AG04449 (cell line): Measurements from ENCODE around the gene SLC28A3.
"Not testable (repeated sequence)": the region's sequence is repeated elsewhere in the genome, so short reads cannot be mapped to it uniquely, and the experiment has no call there.

ENCODE experiments used
- CTCF ChIA-PET: fragments of 350-600 bp; formaldehyde crosslinking; extraction: SDS; loops from one replicate; lab custom pipeline; 2021; ENCODE audit warnings: antibody characterized with exemption; lab: Yijun Ruan, JAX
- POLR2A ChIA-PET: fragments of 400-600, 350-600 bp; formaldehyde crosslinking; extraction: SDS; loops from one replicate; lab custom pipeline; 2020; ENCODE audit warnings: antibody characterized with exemption, inconsistent platforms; lab: Yijun Ruan, JAX
- DNase-seq: peaks from one replicate; pipeline ENCODE4 v3.0.0-alpha.2; 2010; ENCODE audit warnings: low read depth, low spot score
- H3K4me3 ChIP-seq: 2 replicates; pipeline ENCODE4 v1.5.1; 2011; ENCODE audit warnings: low read depth, mild to moderate bottlenecking, control low read depth, low read length
- CTCF ChIP-seq: IDR thresholded peaks from one replicate; pipeline ENCODE4 v1.5.1; 2011; ENCODE audit warnings: mild to moderate bottlenecking, moderate library complexity, low read length, control low read depth, inconsistent platforms; ENCODE audit not compliant: insufficient read depth; ENCODE audit errors: missing control alignments

Gene SLC28A3

GRCh38 chr9:84374013-84374412 is 33.5 kb upstream of the SLC28A3 start:
- H3K4me3 ChIP-seq = no peak overlapping the region
- ChIA-PET POLR2A (no interaction called here), CTCF (no interaction called here)
- TF ChIP-seq CTCF = no peak
- no peak for DNase-seq

GRCh38 chr9:84371737-84372136 is 31.2 kb upstream of the SLC28A3 start:
- H3K4me3 ChIP-seq = no peak overlapping the region
- ChIA-PET CTCF (no interaction called here), POLR2A (no interaction called here)
- no peak for TF ChIP-seq CTCF
- DNase-seq = peak; percentile 82

- ChIA-PET POLR2A (no interaction called here), CTCF (no interaction called here)
- TF ChIP-seq CTCF = no peak
- no peak for DNase-seq
- no peak overlapping the region for H3K4me3 ChIP-seq
These were observed 28.0 kb upstream of the SLC28A3 start for GRCh38 chr9:84368601-84369000.

GRCh38 chr9:84367726-84368125 is 27.2 kb upstream of the SLC28A3 start:
- H3K4me3 ChIP-seq, CTCF ChIA-PET, POLR2A ChIA-PET, DNase-seq: not testable (repeated sequence)

GRCh38 chr9:84366683-84367082 is 26.1 kb upstream of the SLC28A3 start:
- TF ChIP-seq CTCF = no peak
- ChIA-PET CTCF (no interaction called here), POLR2A (no interaction called here)
- no peak for DNase-seq
- no peak overlapping the region for H3K4me3 ChIP-seq

- DNase-seq, CTCF ChIA-PET, POLR2A ChIA-PET, H3K4me3 ChIP-seq: not testable (repeated sequence)
These were observed 24.4 kb upstream of the SLC28A3 start for GRCh38 chr9:84364894-84365490.

GRCh38 chr9:84361645-84362044 is 21.1 kb upstream of the SLC28A3 start:
- TF ChIP-seq CTCF = no peak
- DNase-seq = no peak
- CTCF ChIA-PET = interaction anchor here (0.6 kb wide), 2 partner anchors 33 to 1280 kb away, joined by 3 read pairs; no protein-coding TSS in a partner anchor
- H3K4me3 ChIP-seq = no peak overlapping the region
- POLR2A ChIA-PET = no interaction called here
